ENCODE results near the gene PPA2. TPM values are rescaled to one million over a fixed set of nuclear protein-coding genes. Genes with fewer than 3 reads are reported as not detected.

The PPA2 gene
- total RNA-seq (10 to 100 TPM; 75.3 to 76.9 TPM), polyA plus RNA-seq (ENCODE audit: insufficient read length in 6 of 6) (100 to 1,000 TPM in 1 of 6 donors, 10 to 100 TPM in 5; 85.0 to 102 (median 88.6) TPM)
- long read RNA-seq, donor 1, transcript PPA2-201 (12 exons, 1,684 nt), result major isoform, 25 of 34 reads
- long read RNA-seq, donor 1, partial matches to known transcripts, result 0 of 34 reads
- long read RNA-seq, donor 1, other reads (novel, unspliced or antisense), result 0 of 34 reads
- long read RNA-seq, donor 2, transcript PPA2-201 (12 exons, 1,684 nt), result major isoform, 35 of 41 reads
- long read RNA-seq, donor 2, partial matches to known transcripts, result 0 of 41 reads
- long read RNA-seq, donor 2, other reads (novel, unspliced or antisense), result 0 of 41 reads
- long read RNA-seq, donor 3, transcript PPA2-201 (12 exons, 1,684 nt), result major isoform, 18 of 31 reads
- long read RNA-seq, donor 3, partial matches to known transcripts, result 8 of 31 reads
- long read RNA-seq, donor 3, other reads (novel, unspliced or antisense), result 0 of 31 reads
- long read RNA-seq, donor 4, transcript PPA2-201 (12 exons, 1,684 nt), result major isoform, 24 of 34 reads
- long read RNA-seq, donor 4, partial matches to known transcripts, result 0 of 34 reads
- long read RNA-seq, donor 4, other reads (novel, unspliced or antisense), result 4 of 34 reads
- long read RNA-seq, donor 5, transcript PPA2-201 (12 exons, 1,684 nt), result major isoform, 23 of 45 reads
- long read RNA-seq, donor 5, partial matches to known transcripts, result 11 of 45 reads
- long read RNA-seq, donor 5, other reads (novel, unspliced or antisense), result 0 of 45 reads
- long read RNA-seq, donor 6, transcript PPA2-201 (12 exons, 1,684 nt), result major isoform, 30 of 47 reads
- long read RNA-seq, donor 6, partial matches to known transcripts, result 7 of 47 reads
- long read RNA-seq, donor 6, other reads (novel, unspliced or antisense), result 0 of 47 reads
- long read RNA-seq, donor 7, transcript PPA2-201 (12 exons, 1,684 nt), result major isoform, 22 of 26 reads
- long read RNA-seq, donor 7, partial matches to known transcripts, result 0 of 26 reads
- long read RNA-seq, donor 7, other reads (novel, unspliced or antisense), result 0 of 26 reads
- long read RNA-seq, donor 8, transcript PPA2-201 (12 exons, 1,684 nt), result major isoform, 7 of 9 reads
- long read RNA-seq, donor 8, partial matches to known transcripts, result 0 of 9 reads
- long read RNA-seq, donor 8, other reads (novel, unspliced or antisense), result 0 of 9 reads
- long read RNA-seq, donor 9, result 0 reads
- long read RNA-seq, donor 10, transcript PPA2-201 (12 exons, 1,684 nt), result major isoform, 28 of 37 reads
- long read RNA-seq, donor 10, partial matches to known transcripts, result 0 of 37 reads
- long read RNA-seq, donor 10, other reads (novel, unspliced or antisense), result 5 of 37 reads
- long read RNA-seq, donor 11, transcript PPA2-202 (11 exons, 1,414 nt), result minor isoform, 7 of 37 reads
- long read RNA-seq, donor 11, transcript PPA2-201 (12 exons, 1,684 nt), result major isoform, 18 of 37 reads
- long read RNA-seq, donor 11, partial matches to known transcripts, result 0 of 37 reads
- long read RNA-seq, donor 11, other reads (novel, unspliced or antisense), result 5 of 37 reads
- long read RNA-seq, donor 12, transcript PPA2-201 (12 exons, 1,684 nt), result major isoform, 19 of 25 reads
- long read RNA-seq, donor 12, partial matches to known transcripts, result 0 of 25 reads
- long read RNA-seq, donor 12, other reads (novel, unspliced or antisense), result 0 of 25 reads

DNA sequence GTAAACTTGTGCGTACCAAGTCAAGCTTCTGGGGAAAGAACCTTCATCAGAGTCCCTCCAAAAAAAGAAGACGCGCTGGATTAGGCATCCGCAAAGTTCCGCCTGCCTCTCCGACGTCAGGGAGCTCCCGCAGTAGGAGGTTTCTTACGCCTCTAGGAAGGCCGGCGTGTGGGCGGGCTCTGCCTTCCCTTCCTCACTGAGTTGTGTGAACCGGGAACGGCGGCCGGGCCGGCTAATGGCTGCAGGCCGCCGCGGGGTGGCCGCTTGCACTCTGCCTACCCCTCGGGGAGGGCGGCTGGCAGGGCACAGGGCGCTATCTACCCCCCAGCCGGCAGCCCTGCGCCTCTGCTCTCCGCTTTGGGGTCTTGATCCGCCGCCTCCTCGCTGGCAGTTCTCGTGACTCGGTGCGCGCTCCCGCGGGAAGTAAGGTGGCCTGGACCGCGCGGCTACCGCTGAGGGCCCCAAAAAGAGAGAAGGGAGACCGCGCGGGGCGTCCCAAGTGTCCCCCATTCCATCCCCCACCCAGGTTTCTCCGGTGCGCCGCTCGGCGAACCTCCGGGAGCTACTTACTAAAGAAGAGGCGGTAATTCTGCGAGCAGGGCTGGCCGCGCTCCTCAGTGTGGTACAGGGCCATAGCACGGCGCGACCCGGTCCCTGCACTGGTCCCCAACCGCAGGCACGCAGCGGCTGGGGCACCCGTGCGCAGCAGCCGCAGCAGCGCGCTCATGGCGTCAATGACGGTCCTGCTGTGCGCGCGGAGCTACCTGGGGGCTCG is at the start of gene PPA2:
Gene PPA2 (minus strand): TSS at position 739 of the 775 bp plus-strand sequence. CDS start 12 bp downstream, at position 727.
- TF ChIP-seq, protein P1, sequence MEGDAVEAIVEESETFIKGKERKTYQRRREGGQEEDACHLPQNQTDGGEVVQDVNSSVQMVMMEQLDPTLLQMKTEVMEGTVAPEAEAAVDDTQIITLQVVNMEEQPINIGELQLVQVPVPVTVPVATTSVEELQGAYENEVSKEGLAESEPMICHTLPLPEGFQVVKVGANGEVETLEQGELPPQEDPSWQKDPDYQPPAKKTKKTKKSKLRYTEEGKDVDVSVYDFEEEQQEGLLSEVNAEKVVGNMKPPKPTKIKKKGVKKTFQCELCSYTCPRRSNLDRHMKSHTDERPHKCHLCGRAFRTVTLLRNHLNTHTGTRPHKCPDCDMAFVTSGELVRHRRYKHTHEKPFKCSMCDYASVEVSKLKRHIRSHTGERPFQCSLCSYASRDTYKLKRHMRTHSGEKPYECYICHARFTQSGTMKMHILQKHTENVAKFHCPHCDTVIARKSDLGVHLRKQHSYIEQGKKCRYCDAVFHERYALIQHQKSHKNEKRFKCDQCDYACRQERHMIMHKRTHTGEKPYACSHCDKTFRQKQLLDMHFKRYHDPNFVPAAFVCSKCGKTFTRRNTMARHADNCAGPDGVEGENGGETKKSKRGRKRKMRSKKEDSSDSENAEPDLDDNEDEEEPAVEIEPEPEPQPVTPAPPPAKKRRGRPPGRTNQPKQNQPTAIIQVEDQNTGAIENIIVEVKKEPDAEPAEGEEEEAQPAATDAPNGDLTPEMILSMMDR (IDR thresholded peaks at IDR 0.05), result no peak
- DNase-seq, result peak; percentile 85 to 98 (median 92)
- intact Hi-C loops (cut with DNase I), result no loop called here
- Histone ChIP-seq H3K27ac (peak within 1 kb of the TSS; percentile 99), H3K36me3 (no peaks in the 10 kb centered on the region), H3K9me3 (no peaks in the 10 kb centered on the region), H3K4me1 (peaks cover 13 to 48% of the 10 kb centered on the region in 2 donors), H3K27me3 (no peaks in the 10 kb centered on the region), H3K4me3 (peak within 1 kb of the TSS; percentile 83 to 86)
- peak; percentile 97 for ATAC-seq

DNA sequence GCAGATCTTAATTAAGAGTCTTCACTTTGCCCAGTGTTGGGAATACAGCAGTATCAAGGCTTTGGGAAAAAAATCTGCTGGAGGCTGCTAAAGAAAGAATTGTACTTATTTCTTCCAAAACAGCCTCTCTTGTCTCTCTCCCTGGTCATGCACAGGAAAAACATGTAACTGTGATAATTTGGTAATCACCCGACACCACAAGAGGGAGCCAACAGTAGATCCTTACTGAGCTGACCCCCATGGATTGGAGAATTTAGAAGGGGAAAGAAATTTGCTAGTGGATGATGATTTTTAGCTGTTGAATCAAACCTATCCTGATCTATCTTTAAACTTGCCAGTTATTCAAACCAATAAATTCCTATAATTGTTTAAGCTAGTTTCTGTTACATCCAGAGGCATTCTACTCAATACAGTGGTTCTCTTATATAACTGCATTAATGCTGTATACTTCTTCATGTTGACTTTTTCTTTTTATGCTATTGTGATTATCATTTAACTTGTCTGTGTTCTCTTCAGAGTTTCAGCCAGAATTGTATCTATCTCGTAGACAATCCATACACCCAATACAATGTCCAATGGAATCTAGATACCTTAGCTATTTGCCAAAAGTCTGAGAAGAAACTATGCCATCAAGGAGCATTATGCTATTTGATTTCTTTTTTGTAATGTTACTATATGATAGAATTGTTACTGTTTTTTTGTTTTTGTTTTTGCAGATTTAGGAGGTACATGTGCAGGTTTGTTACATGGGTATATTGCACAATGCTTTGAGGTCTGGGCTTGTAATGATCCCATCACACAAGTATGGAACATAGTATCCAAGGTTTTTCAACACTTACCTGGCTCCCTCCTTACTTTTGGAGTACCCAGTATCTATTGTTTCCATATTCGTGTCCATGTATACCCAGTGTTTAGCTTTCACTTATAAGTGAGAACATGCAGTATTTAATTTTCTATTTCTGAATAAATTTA is 47.2 kb upstream of the PPA2 start:
- Histone ChIP-seq H3K36me3 (no peaks in the 10 kb centered on the region), H3K4me1 (no peaks in the 10 kb centered on the region), H3K9me3 (no peaks in the 10 kb centered on the region), H3K27me3 (no peaks in the 10 kb centered on the region), H3K4me3 (no peak overlapping the region), H3K27ac (no peak overlapping the region)
- intact Hi-C loops (cut with DNase I), result loop anchor here in 1 of 2 donors (10.0 kb wide), 1 partner anchor 144 kb away; no protein-coding TSS in a partner anchor
- DNase-seq (peak in 2 of 4 donors; percentile 44 to 70), ATAC-seq (peak; percentile 96)
- TF ChIP-seq, protein P1 (IDR thresholded peaks at IDR 0.05), result peak; percentile 38 to 60

DNA sequence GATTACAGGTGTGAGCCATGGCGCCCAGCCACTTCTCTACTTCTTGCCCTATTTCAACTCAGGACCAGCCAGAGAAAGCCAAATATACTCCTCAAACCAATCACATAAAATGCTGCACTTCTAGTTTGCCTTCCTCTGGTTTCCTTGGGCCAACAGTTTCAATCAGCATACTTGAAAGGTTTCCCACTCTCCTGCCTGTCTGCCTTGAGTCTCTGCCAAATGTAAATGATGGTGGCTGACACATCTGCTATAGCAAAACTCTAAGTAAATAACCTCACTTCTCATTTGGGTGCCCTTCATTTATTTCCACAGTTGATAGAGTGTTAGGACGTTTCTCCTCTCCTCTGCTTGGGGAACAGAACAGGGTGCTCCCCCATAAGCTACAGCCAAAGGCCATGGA is 36.4 kb upstream of the PPA2 start:
- no peak for ATAC-seq

More for the DNA sequence above, 36.4 kb upstream of the PPA2 start:
- Histone ChIP-seq H3K4me3 (no peak overlapping the region), H3K36me3 (no peaks in the 10 kb centered on the region), H3K27ac (no peak overlapping the region), H3K9me3 (peaks cover 0 to 6% of the 10 kb centered on the region in 2 donors), H3K27me3 (no peaks in the 10 kb centered on the region), H3K4me1 (no peaks in the 10 kb centered on the region)
- intact Hi-C loops (cut with DNase I), result no loop called here
- DNase-seq, result no peak
- TF ChIP-seq, protein P1 (IDR thresholded peaks at IDR 0.05), result no peak
